HCT116 (cell line): ENCODE measurements around the gene ANP32B. TPM values are rescaled to one million over a fixed set of nuclear protein-coding genes. Genes with fewer than 3 reads are reported as not detected.

Source experiments
- ATAC-seq: fragments of 200-7000 bp; cut with Tn5 transposase; 2 replicates; pipeline ENCODE4 v1.9.1; 2020; ENCODE audit warnings: mild to moderate bottlenecking, moderate library complexity
- BruUV-seq: library from RNA; stranded (reverse); fragments of 400-500 nt; replicated peaks from 2 replicates; lab custom pipeline; 2021; lab: Mats Ljungman, UMichigan
- CTCF ChIA-PET: fragments of 300-600 bp; sonication (Branson Sonifier 250); formaldehyde crosslinking; loops from one replicate; lab custom pipeline; 2021; ENCODE audit warnings: antibody characterized with exemption; lab: Charles Lee
- POLR2A ChIA-PET: fragments of 300-600, 350-600 bp; sonication (Branson Sonifier 250); formaldehyde crosslinking; loops from one replicate; lab custom pipeline; 2021; ENCODE audit warnings: antibody characterized with exemption; lab: Charles Lee
- RAD21 ChIA-PET, 2 experiments: fragments of 300-600 bp; sonication (Branson Sonifier 250); formaldehyde crosslinking; loops; one replicate each; lab custom pipeline; 2023; ENCODE audit warnings: low total read pairs in 2 of 2; ENCODE audit not compliant: uncharacterized antibody in 2 of 2, unreplicated experiment in 2 of 2, low non-redundant PET in 1 of 2; lab: Charles Lee
- DNase-seq: peaks from one replicate; pipeline ENCODE4 v3.0.0-alpha.2; 2010; ENCODE audit warnings: low read depth, low spot score
- H2AFZ ChIP-seq: fragments of 200-600 bp; shearing (Covaris generic), sonication (generic); 2 replicates; pipeline ENCODE4 v1.6.1; 2017; ENCODE audit warnings: low read depth, mixed run types, mixed read lengths, antibody characterized with exemption, low read length; ENCODE audit not compliant: poor library complexity, severe bottlenecking
- H3K27ac ChIP-seq: 2 replicates; pipeline ENCODE4 v1.5.1; 2012; ENCODE audit warnings: low read depth, low read length
- H3K27me3 ChIP-seq: fragments of 200-600 bp; sonication (generic); 2 replicates; pipeline ENCODE4 v1.6.1; 2016; ENCODE audit warnings: mixed run types, low read length, mixed read lengths; ENCODE audit not compliant: insufficient read depth
- H3K36me3 ChIP-seq, 2 experiments: fragments of 200-500 bp in 1 of 2; fragments of 200-600 bp in 1 of 2; sonication (Bioruptor generic) in 1 of 2; sonication (generic) in 1 of 2; 2 replicates each; pipeline versions ENCODE4 v1.5.1 to v1.6.1; 2014 to 2016; ENCODE audit warnings: low read length in 2 of 2, inconsistent platforms in 1 of 2, mixed read lengths in 1 of 2, mixed run types in 1 of 2; ENCODE audit not compliant: insufficient read depth in 2 of 2, control insufficient read depth in 1 of 2
- H3K4me1 ChIP-seq, 2 experiments: fragments of 200-600 bp in 1 of 2; sonication (generic) in 1 of 2; 2 replicates each; pipeline versions ENCODE4 v1.5.1 to v1.6.1; 2012 to 2017; ENCODE audit warnings: low read length in 2 of 2, inconsistent platforms in 1 of 2, mild to moderate bottlenecking in 1 of 2, mixed read lengths in 1 of 2, mixed run types in 1 of 2, moderate library complexity in 1 of 2; ENCODE audit not compliant: insufficient read depth in 2 of 2, control insufficient read depth in 1 of 2
- H3K4me2 ChIP-seq: fragments of 200-600 bp; sonication (generic); 2 replicates; pipeline ENCODE4 v1.6.1; 2017; ENCODE audit warnings: mixed run types, low read length, mixed read lengths
- H3K4me3 ChIP-seq, 2 experiments: fragments of 200-600 bp in 1 of 2; sonication (generic) in 1 of 2; replicated peaks in 1 of 2; 2 replicates each; pipeline ENCODE4 v1.5.1; 2011 to 2016; ENCODE audit warnings: low read length in 2 of 2, control low read depth in 1 of 2, low read depth in 1 of 2, mild to moderate bottlenecking in 1 of 2, mixed read lengths in 1 of 2, mixed run types in 1 of 2
- H3K79me2 ChIP-seq: fragments of 200-600 bp; sonication (generic); 2 replicates; pipeline ENCODE4 v1.6.1; 2017; ENCODE audit warnings: mild to moderate bottlenecking, mixed run types, low read length, moderate library complexity, mixed read lengths; ENCODE audit not compliant: insufficient read depth
- H3K9ac ChIP-seq: fragments of 200-600 bp; sonication (generic); 2 replicates; pipeline ENCODE4 v1.6.1; 2016; ENCODE audit warnings: low read length, mixed read lengths
- H3K9me2 ChIP-seq: fragments of 200-600 bp; sonication (generic), shearing (Covaris generic); 2 replicates; pipeline ENCODE4 v1.6.1; 2017; ENCODE audit warnings: mixed run types, mild to moderate bottlenecking, moderate library complexity; ENCODE audit not compliant: insufficient read depth
- H3K9me3 ChIP-seq, 2 experiments: fragments of 200-500 bp in 1 of 2; fragments of 200-600 bp in 1 of 2; sonication (Bioruptor generic) in 1 of 2; sonication (generic) in 1 of 2; 2 replicates each; pipeline ENCODE4 v1.6.1; 2014 to 2017; ENCODE audit warnings: low read length in 2 of 2, mixed read lengths in 2 of 2, inconsistent platforms in 1 of 2, low read depth in 1 of 2, mild to moderate bottlenecking in 1 of 2, mixed run types in 1 of 2, moderate library complexity in 1 of 2; ENCODE audit not compliant: control insufficient read depth in 1 of 2, insufficient read depth in 1 of 2
- H4K20me1 ChIP-seq: fragments of 200-600 bp; sonication (generic), shearing (Covaris generic); 2 replicates; pipeline ENCODE4 v1.6.1; 2017; ENCODE audit warnings: mixed run types, mild to moderate bottlenecking, moderate library complexity; ENCODE audit not compliant: insufficient read depth
- CBX3 ChIP-seq: IDR thresholded peaks from 2 replicates; pipeline ENCODE4 v1.6.1; 2012; ENCODE audit warnings: low read depth
- CEBPB ChIP-seq: IDR thresholded peaks from 2 replicates; pipeline ENCODE4 v1.6.1; 2012; ENCODE audit warnings: low read depth
- EGR1 ChIP-seq: IDR thresholded peaks from 2 replicates; pipeline ENCODE4 v1.6.1; 2012; ENCODE audit warnings: low read depth
- ELF1 ChIP-seq: IDR thresholded peaks from 2 replicates; pipeline ENCODE4 v1.6.1; 2012; ENCODE audit warnings: low read depth, borderline replicate concordance
- EZH2 ChIP-seq: fragments of 200-600 bp; sonication (generic); IDR thresholded peaks from 2 replicates; pipeline ENCODE4 v1.6.1; 2017; ENCODE audit warnings: antibody characterized with exemption, mixed run types
- EZH2phosphoT487 ChIP-seq: fragments of 200-600 bp; IDR thresholded peaks from 2 replicates; pipeline ENCODE4 v1.6.1; 2018; ENCODE audit warnings: antibody characterized with exemption, borderline replicate concordance
- FOSL1 ChIP-seq: IDR thresholded peaks from 2 replicates; pipeline ENCODE4 v1.6.1; 2012; ENCODE audit warnings: low read depth
- JUND ChIP-seq: IDR thresholded peaks from 2 replicates; pipeline ENCODE4 v1.6.1; 2012
- POLR2A ChIP-seq: IDR thresholded peaks from 2 replicates; pipeline ENCODE4 v1.7.0; 2011; ENCODE audit warnings: borderline replicate concordance; ENCODE audit not compliant: insufficient read depth, insufficient read length; ENCODE audit errors: extremely low read depth
- POLR2AphosphoS5 ChIP-seq: IDR thresholded peaks from 2 replicates; pipeline ENCODE4 v1.6.1; 2011; ENCODE audit warnings: mild to moderate bottlenecking, low read depth, low read length, moderate library complexity
- RAD21 ChIP-seq: IDR thresholded peaks from 2 replicates; pipeline ENCODE4 v1.6.1; 2012; ENCODE audit warnings: low read depth, mild to moderate bottlenecking
- SIN3A ChIP-seq: IDR thresholded peaks from 2 replicates; pipeline ENCODE4 v1.6.1; 2012; ENCODE audit warnings: low read depth
- SP1 ChIP-seq: IDR thresholded peaks from 2 replicates; pipeline ENCODE4 v1.6.1; 2012; ENCODE audit warnings: low read depth
- SRF ChIP-seq: IDR thresholded peaks from 2 replicates; pipeline ENCODE4 v1.6.1; 2012; ENCODE audit warnings: low read depth
- YY1 ChIP-seq: IDR thresholded peaks from 2 replicates; pipeline ENCODE4 v1.6.1; 2011; ENCODE audit warnings: low read length, low read depth, moderate library complexity, mild to moderate bottlenecking; ENCODE audit not compliant: insufficient replicate concordance; ENCODE audit errors: extremely low read depth
- ZNF274 ChIP-seq: fragments of 200-500 bp; sonication (Bioruptor generic); IDR thresholded peaks from 2 replicates; pipeline ENCODE4 v1.6.1; 2014; ENCODE audit warnings: mild to moderate bottlenecking, low read depth, low read length, inconsistent platforms
- intact Hi-C: fragments of 100-400 bp; cut with micrococcal nuclease; formaldehyde crosslinking; loops from 2 replicates; pipeline ENCODE4 v1.10.0; 2022
- total RNA-seq: library from RNA; stranded (reverse); gene quantifications from one replicate; pipeline ENCODE4 v1.2.1, GENCODE V29; 2021; ENCODE audit not compliant: unreplicated experiment
- TF ChIP-seq, protein P1 (sequence below): IDR thresholded peaks from 2 replicates; pipeline ENCODE4 v1.6.1; 2012
- TF ChIP-seq, protein P2 (sequence below): IDR thresholded peaks from 2 replicates; pipeline ENCODE4 v1.6.1; 2012; ENCODE audit warnings: low read depth
- TF ChIP-seq, protein P3 (sequence below): IDR thresholded peaks from 2 replicates; pipeline ENCODE4 v1.6.1; 2011; ENCODE audit warnings: mild to moderate bottlenecking, low read length, moderate library complexity; ENCODE audit not compliant: insufficient replicate concordance; ENCODE audit errors: extremely low read depth
- TF ChIP-seq, protein P4 (sequence below), 3 experiments: fragments of 200-600 bp in 1 of 3; sonication (generic) in 1 of 3; IDR thresholded peaks in 2 of 3; conservative IDR thresholded peaks in 1 of 3; 2 replicates each; pipeline ENCODE4 v1.5.1; 2012 to 2017; ENCODE audit warnings: low read depth in 2 of 3, low read length in 2 of 3, antibody characterized with exemption in 1 of 3, borderline replicate concordance in 1 of 3, control low read depth in 1 of 3, mild to moderate bottlenecking in 1 of 3, mixed read lengths in 1 of 3, mixed run types in 1 of 3, moderate library complexity in 1 of 3; ENCODE audit not compliant: insufficient read depth in 1 of 3

ANP32B gene
- total RNA-seq, 1 experiment from 2014 or later, result 206 TPM

DNA sequence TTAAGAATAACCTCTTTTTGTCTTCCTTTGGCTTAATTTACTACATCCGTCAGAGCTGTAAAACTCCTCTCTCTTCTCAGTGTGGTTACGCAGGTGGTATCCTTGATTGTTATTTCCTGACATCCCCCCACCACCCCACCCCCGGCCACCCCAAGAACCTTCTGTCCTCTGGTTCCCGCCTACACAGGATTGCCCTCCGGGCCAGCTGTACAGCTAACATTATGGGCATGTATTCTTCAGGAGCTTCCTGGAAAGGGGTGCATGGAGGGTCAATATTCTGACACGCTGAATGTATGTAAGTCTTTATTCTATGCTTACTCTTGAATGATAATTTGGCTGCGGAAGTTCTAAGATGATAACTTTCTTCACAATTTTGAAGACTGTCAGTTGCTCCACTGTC is 13.0 kb upstream of the ANP32B start:
- Histone ChIP-seq H3K4me3 (no peak overlapping the region), H3K79me2 (no peaks in the 10 kb centered on the region), H3K4me2 (no peak overlapping the region)
- no peak for TF ChIP-seq EZH2phosphoT487
- no peak for TF ChIP-seq CBX3
- TF ChIP-seq, protein P1, sequence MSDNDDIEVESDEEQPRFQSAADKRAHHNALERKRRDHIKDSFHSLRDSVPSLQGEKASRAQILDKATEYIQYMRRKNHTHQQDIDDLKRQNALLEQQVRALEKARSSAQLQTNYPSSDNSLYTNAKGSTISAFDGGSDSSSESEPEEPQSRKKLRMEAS, result no peak
- no peak for TF ChIP-seq RAD21
- no peak for TF ChIP-seq ELF1
- TF ChIP-seq SP1, result no peak
- TF ChIP-seq, protein P2, sequence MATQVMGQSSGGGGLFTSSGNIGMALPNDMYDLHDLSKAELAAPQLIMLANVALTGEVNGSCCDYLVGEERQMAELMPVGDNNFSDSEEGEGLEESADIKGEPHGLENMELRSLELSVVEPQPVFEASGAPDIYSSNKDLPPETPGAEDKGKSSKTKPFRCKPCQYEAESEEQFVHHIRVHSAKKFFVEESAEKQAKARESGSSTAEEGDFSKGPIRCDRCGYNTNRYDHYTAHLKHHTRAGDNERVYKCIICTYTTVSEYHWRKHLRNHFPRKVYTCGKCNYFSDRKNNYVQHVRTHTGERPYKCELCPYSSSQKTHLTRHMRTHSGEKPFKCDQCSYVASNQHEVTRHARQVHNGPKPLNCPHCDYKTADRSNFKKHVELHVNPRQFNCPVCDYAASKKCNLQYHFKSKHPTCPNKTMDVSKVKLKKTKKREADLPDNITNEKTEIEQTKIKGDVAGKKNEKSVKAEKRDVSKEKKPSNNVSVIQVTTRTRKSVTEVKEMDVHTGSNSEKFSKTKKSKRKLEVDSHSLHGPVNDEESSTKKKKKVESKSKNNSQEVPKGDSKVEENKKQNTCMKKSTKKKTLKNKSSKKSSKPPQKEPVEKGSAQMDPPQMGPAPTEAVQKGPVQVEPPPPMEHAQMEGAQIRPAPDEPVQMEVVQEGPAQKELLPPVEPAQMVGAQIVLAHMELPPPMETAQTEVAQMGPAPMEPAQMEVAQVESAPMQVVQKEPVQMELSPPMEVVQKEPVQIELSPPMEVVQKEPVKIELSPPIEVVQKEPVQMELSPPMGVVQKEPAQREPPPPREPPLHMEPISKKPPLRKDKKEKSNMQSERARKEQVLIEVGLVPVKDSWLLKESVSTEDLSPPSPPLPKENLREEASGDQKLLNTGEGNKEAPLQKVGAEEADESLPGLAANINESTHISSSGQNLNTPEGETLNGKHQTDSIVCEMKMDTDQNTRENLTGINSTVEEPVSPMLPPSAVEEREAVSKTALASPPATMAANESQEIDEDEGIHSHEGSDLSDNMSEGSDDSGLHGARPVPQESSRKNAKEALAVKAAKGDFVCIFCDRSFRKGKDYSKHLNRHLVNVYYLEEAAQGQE, result no peak
- no peak for TF ChIP-seq POLR2AphosphoS5
- TF ChIP-seq FOSL1, result no peak
- TF ChIP-seq POLR2A, result no peak
- TF ChIP-seq, protein P3, sequence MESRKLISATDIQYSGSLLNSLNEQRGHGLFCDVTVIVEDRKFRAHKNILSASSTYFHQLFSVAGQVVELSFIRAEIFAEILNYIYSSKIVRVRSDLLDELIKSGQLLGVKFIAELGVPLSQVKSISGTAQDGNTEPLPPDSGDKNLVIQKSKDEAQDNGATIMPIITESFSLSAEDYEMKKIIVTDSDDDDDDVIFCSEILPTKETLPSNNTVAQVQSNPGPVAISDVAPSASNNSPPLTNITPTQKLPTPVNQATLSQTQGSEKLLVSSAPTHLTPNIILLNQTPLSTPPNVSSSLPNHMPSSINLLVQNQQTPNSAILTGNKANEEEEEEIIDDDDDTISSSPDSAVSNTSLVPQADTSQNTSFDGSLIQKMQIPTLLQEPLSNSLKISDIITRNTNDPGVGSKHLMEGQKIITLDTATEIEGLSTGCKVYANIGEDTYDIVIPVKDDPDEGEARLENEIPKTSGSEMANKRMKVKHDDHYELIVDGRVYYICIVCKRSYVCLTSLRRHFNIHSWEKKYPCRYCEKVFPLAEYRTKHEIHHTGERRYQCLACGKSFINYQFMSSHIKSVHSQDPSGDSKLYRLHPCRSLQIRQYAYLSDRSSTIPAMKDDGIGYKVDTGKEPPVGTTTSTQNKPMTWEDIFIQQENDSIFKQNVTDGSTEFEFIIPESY, result no peak
- TF ChIP-seq YY1, result no peak
- TF ChIP-seq, protein P4, sequence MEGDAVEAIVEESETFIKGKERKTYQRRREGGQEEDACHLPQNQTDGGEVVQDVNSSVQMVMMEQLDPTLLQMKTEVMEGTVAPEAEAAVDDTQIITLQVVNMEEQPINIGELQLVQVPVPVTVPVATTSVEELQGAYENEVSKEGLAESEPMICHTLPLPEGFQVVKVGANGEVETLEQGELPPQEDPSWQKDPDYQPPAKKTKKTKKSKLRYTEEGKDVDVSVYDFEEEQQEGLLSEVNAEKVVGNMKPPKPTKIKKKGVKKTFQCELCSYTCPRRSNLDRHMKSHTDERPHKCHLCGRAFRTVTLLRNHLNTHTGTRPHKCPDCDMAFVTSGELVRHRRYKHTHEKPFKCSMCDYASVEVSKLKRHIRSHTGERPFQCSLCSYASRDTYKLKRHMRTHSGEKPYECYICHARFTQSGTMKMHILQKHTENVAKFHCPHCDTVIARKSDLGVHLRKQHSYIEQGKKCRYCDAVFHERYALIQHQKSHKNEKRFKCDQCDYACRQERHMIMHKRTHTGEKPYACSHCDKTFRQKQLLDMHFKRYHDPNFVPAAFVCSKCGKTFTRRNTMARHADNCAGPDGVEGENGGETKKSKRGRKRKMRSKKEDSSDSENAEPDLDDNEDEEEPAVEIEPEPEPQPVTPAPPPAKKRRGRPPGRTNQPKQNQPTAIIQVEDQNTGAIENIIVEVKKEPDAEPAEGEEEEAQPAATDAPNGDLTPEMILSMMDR (IDR thresholded peaks at IDR 0.05 in 2 of 3, conservative IDR thresholded peaks at IDR 0.05 in 1 of 3; ENCODE audit: borderline replicate concordance in 1 of 3, insufficient read depth in 1 of 3, low read depth in 2 of 3, low read length in 2 of 3), result no peak
- no peak for TF ChIP-seq CEBPB
- no peak for TF ChIP-seq ZNF274
- no peak for TF ChIP-seq SIN3A
- no peak for TF ChIP-seq EZH2
- no peak for TF ChIP-seq SRF
- no peak for TF ChIP-seq JUND
- TF ChIP-seq EGR1, result no peak
- TF ChIP-seq, all 23 proteins: peak for 0
- no peaks in the 10 kb centered on the region for H3K9me3 ChIP-seq
- RAD21 ChIA-PET, result no interaction called here
- no peaks in the 10 kb centered on the region for H4K20me1 ChIP-seq
- H3K36me3 ChIP-seq, result no peaks in the 10 kb centered on the region
- H2AFZ ChIP-seq, result no peak overlapping the region
- H3K9me2 ChIP-seq, result no peaks in the 10 kb centered on the region
- no peak overlapping the region for H3K27ac ChIP-seq
- DNase-seq (no peak), ATAC-seq (no peak)
- H3K27me3 ChIP-seq, result no peaks in the 10 kb centered on the region
- BruUV-seq, result no TSS peak
- POLR2A ChIA-PET, result no interaction called here
- intact Hi-C loops, result no loop called here
- no peaks in the 10 kb centered on the region for H3K4me1 ChIP-seq
- no peak overlapping the region for H3K9ac ChIP-seq
- CTCF ChIA-PET, result no interaction called here
